Stimulated activated CD8-positive, alpha-beta memory T cell treated with anti-CD3 and anti-CD28 coated beads, Interleukin-12 subunit alpha, Interleukin-12 subunit beta, amount 100 ng/mL, for 1 hour (primary cell): ENCODE measurements around the gene ZBTB48.
"Not testable (repeated sequence)": the region's sequence is repeated elsewhere in the genome, so short reads cannot be mapped to it uniquely, and the experiment has no call there.

Experiments used
- DNase-seq: peaks from one replicate; pipeline ENCODE4 v3.0.0-alpha.2; 2020; ENCODE audit warnings: low read depth

The ZBTB48 gene

DNA sequence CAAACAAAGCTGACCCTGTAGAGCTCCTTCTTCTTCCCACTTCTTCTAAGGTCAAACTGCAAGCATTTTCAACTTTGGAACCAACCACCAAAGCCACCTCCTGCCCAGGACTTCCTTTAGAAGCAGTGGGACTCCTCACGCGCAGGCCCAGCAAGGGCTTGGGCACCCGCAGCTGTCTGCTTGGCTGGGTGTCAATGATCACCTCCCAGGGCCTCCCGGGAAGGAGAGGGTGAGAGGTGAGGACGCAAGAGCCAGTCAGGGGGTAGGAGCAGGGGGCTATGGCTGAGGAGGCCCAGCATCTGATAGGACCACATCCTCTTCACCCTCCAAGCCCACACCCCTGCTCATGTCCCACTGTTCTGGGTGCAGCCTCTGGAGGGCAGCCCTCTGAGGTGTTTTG lies 12.6 kb downstream of the ZBTB48 start:
- DNase-seq: no peak

DNA sequence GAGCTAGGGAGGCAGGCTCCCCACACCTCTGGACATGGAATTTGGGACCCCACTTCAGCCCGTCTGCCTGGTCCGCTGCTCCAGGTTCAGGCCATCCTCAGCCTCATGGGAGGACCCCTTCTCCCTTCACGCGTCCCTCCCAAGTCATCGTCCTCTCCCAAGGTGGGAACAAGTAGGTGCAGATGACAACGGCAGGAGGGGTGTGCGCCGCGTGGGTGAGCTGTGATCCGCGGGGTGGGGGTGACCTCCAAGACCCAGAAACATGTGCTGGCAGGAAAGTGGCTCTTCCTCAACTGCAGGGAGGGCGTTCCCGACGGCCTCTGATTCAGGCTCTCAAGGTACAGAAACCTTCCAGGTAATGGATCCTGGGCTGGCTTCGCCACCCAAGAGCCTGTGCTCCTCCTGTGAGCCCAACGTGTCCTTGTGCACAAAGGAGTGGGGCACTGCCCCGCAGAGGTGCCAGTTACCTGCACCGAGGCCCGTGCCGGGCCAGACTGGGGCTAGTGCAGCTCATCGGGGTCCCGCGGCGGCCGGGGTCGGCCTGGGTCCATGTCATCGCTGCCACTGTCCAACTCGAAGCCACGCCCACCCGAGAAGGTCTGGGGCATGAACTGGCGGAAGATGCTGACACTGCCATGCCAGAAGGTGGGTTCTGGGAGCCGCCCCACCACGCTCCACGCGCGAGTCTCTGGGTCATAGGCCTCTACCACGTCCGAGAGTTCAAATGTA lies 13.2 kb downstream of the ZBTB48 start:
- no peak for DNase-seq

DNA sequence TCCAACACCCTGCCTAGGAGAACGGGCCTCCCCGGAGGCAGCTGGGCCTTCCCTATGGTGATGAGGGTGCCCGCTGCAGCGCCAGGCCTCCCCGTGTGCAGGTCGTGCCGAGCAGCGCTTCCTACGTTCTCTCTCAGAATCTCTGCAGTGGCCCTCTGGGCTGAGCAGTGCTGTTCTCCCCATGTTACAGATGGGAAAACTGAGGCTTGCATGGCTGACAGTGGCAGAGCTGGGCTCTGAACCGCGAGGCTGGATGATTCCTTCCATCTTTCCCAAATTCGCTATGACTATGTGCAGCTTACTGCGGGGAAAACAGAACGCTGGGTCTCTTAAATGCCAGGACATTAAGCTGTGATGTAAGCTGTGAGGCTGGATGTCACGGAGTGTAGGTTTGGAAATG lies 14.0 kb downstream of the ZBTB48 start:
- no peak for DNase-seq

DNA sequence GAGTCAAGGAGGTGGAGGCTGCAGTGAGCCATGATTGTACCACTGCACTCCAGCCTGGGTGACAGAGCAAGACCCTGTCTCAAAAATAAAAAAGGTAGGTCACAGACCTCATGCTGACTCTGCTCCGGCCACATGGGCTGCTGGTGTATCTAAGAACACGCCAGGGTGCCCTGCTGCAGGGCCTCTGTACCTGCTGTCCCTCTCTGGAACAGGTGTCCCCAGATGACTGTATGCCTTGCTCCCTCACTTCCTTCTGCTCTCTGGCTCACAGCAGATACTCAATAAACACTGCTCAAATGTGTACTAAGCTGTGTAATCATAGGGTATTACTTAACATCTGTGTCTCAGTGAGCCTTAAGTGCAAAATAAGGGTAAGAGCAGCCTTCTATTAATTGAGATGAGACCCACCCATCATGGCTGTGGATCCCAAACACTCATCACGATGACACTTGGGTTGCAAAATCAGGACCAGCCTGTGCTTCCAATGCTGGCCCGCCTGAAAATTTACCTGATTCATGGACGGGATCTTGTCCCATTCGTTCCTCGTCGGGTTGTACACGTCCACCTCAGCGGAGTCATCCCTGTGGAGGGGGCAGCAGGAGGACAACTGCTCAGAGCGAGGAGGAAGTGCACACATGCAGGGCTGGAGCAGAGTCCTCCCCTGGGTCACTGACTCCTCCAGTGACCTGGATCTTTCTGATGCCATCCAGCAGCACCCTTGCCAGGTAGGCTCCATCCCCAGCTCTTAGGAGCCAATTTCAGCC lies 15.4 kb downstream of the ZBTB48 start:
- no peak for DNase-seq

DNA sequence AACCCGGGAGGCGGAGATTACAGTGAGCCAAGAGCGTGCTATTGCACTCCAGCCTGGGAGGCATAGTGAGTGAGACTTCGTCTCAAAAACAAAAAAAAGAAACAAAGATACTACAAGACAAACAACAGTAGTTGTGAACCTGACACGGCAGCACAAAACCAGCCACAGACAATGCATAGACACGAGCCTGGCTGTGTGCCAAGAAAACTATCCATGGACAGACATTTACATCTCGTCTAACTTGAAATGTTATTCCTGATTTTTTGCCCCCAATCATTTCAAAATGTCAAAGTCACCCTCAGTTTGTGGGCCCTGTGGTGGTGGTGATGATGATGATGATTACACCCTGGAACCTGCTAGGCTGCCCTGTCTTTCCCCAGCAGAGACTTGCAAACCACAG lies 16.6 kb downstream of the ZBTB48 start:
- DNase-seq: no peak

DNA sequence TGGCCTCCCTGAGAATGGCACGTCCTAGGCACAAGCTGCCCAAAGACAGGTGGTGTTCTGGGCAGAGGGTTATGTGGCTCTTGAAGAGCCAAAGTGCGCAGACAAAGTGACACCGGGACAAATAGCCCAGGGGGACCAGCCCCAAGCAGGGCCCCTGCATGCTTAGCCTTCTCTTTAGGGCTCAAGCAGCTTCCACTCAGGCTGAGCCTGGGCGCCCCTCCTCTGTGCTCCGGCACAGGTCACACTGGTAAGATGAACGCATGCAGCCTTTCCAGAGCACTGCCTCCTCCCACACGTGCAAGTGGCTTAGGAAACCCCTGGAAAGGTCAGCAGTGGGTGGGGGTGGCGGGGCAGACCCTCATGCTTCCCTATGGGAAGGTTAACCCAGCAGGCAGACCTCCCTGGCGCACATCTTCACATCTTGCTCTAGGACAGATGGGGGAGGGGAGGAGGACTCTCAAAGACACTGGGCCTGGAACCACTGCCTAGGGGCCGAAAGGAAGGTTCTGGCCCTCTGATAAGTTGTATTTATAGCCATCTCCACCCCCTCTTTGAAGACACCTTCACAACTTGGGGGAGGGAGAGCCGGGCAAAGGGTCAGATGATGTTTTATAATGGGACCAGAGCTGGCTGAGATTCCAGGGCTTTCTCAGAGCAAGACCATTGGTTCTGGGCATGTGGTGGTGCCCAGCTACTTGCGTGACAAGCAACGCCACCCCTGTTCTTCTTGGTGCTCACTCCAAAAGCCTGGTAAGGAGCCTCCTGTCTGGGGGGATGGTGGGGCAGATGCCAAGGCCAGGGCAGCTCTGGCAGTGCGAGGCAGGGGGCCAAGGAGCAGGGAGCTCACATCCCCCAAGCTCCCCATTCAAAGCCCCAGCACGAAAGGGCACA lies 17.3 kb downstream of the ZBTB48 start:
- no peak for DNase-seq

DNA sequence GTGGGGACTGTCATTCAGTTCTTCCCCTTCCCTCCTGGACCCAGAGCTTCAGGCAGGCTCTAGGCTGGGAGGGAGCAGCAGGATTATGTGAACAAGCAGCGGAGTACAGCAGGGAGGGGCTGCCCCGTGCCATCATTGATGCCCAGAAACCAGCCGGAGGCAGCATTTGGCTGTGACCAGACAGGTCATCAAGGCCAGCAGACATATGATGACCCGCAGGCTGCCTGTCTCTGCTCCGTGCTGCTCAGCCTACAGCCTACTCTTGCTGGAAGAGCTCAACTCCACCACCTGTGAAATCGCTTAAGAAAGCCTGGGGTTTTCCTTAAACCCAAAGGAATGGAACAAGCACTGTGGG lies 18.0 kb downstream of the ZBTB48 start:
- no peak for DNase-seq

DNA sequence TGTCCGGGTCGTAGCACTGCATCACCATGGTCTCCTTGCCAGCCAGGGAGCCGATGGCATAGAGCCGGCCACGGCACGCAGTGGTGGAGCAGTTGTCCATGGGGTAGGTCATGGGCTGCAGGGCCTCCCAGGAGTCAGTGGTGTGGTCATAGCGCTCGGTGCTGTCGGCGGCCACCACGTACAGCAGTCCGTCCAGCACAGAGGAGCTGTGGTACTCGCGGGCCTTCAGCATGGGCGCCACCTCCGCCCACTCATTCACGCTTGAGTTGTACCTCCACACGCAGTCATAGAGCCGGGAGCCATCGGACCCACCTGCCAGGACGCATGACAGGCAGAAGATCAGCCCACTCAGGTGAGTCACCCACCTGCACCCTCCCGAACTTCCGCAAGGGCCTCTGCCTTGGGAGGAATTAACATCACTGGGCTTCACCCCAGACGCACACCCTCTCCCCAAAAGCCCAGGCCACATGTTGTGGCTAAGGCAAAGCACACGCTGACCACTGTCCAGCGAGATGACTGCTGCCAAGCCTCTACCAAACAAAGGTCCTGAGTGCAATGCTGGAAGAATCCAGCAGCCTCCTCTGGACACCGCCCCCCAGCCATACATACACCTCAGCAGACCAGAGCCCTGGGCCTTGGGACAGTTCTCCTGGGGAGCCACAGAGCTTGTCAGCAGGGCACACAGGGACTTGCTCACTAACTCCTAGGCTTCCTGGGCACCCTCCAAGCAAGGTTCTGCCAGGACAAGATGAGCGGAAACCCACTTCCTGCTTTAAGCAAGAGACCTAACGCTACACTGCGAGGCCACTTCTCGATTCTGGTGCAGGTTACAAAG lies 19.6 kb downstream of the ZBTB48 start:
- peak; percentile 45 for DNase-seq

DNA sequence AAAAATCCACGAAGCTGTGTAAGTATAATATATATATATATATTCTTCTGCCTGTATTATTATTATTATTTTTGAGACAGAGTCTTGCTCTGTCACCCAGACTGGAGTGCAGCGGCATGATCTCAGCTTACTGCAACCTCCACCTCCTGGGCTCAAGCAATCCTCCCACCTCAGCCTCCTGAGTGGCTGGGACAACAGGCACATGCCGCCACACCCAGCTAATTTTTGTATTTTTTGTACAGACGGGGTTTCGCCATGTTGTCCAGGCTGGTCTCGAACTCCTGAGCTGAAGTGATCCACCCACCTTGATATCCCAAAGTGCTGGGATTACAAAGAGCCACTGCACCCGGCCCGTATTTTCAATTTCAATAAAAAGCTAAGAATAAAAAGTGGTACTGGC lies 20.2 kb downstream of the ZBTB48 start:
- not testable (repeated sequence) for DNase-seq

DNA sequence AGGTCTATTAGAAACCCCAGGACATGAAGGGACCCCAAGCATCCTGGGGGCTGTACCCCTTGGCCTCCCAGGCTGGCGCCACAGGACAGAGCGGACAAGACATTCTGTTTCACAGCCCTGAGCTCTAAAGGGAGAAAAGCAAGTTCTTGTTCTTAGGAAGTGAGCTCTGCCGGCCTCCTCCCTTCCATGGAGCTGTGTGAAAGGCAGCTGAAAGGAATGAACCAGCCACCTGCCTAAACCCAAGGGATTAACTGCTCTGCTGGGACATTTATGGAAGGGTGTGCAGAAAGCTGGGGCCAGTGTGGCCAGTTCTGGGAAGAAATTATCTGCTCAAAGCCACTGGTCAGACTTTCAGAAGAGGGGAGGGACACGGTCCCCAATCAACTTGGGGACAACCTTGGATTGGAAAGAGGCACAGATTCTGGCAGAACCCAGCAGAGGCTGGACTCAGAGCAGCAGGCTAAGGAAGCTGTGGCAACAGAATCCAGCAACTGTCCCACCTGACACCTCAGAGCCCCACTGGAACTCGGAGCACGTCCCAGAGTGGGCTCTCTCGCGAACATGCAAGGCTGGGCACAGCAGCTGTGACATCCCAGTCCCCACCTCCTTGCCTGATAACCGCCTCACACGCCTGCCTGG lies 20.7 kb downstream of the ZBTB48 start:
- DNase-seq: no peak

DNA sequence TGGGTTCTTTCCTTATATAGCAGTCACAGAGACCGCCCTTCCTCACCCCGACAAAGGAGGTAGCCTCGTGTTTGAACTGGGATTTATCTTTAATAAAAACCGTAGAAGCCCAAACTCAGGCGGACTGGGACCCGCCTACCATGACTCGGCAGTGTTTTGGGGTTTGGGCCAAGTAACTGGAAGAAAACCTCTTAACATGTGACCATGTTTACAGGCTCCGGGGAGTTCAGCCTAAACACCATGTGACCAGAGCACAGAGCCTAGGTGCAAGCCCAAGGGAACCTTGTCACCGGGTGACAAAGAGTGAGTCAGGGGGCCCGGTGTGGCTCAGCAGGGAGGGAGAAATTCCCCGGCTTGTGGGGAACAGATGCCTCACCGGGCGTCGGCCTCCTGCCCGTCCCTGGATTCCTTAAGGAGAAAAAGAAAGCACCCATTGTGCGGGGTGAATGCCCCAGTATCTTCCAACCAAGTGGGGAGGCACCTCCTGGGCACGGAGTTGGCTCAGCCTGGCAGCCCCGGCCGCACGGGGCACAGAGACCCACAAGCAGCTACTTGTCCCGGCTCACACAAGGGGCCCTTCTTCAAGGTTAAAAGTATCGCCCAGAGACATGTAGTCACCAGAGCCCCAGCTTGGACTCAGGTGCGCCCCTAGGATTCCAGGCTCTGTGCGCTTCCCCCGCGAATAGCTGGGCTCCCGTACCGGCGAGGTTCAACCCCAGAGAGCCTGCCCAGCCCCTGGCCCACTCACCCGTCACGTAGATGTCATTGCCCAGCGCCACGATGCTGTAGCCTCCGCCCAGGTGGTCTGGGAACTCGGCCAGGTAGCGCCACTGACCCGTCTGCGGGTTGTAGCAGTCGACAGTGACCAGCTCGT lies 21.5 kb downstream of the ZBTB48 start:
- DNase-seq: peak; percentile 62

DNA sequence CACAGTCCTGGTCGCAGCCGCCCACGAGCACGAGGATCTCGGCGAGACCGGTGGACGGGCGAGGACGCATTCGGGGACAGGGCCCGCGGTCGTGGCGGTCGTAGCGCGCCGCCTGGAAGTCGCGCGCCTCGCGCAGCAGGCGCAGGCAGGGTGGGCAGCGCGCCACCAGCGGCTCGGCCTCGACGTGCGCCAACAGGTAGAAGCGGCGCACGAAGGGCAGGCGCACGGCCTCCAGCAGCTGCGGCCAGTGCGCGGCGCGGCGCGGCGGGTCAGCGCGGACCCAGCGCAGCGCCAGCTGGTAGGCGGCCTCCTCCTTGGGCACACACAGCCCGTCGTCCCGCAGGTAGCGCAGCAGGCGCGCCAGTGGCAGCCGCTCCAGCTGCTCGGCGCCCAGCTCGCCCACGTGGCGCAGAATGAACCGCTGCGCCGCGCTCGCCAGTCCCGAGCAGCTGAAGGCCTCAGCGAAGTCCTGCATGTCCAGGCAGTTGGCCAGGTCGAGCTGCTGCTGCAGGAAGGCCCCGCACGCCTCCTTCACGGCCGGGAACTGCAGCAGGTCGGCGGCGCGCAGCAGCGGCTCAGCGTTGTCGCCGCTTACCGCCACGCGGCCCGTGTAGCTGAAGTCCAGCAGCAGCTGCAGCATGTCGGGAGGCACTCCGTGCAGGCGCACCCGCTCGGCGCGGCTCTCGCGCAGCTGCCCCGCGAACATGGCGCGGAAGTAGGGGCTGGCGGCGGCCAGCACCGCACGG lies 22.3 kb downstream of the ZBTB48 start:
- no peak for DNase-seq

DNA sequence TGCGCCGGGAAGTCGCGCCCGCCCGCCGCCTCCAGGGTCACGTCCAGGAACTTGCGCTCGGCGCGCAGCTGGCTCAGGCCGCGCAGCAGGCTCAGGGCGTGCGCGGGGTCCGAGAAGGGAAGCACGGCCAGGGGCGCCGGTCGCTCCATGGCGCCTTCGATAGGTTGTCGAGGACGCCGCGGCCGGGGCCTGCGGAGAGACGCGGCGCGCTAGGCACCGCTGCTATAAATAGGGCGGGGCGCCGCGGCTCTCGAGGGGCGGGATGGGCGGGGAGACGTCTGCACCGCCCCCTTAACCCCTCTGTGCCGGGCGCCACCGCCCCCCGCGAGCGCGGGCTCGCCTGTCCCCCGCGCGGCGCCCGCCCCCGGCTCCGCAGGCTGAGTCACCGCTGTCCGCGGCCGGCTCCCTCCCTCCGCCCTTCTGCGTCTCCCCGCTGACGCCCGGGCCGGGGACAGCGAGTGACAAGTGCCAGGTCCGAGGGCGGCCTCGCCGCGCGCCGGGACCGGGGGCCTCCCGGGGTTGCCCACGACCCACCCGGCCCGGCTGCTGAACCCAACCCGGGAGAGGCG lies 23.0 kb downstream of the ZBTB48 start, which contains the start of gene KLHL21:
Gene KLHL21 (minus strand): TSS at position 201 of the 569 bp plus-strand sequence. CDS start 52 bp downstream, at position 149.
- DNase-seq: peak; percentile 81

DNA sequence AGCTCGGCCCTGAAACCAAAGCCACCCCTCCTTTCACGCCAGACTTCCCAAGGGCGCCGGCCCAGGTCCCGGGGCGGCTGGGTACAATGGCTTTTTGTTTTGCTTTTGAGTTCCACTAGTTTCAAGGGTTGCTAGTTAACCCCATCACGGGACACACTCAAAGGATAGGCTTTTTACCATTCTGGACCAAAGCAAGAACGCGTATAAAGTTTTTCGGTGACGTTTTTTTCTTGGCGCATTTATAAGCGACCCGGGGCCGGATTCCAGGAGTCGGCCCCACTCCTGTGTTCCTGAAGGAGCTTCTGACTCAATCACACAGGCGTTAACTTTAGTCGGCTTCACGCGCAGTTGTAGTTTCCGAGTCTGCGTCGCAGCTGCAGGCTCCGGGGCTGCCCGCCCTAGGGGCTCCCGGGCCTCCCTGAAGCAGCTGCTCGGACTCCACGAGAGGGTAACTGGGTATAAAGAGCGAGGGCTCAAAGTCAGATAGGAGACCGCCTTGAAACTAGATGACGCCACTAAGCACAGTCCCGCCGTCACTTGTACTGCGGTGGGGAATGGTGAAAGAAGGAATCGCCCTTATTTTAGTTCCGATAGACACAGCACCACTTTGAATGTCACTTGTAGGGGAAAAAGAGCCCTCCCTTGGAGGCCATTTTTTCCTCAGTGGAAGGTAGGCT lies 23.6 kb downstream of the ZBTB48 start:
- no peak for DNase-seq

DNA sequence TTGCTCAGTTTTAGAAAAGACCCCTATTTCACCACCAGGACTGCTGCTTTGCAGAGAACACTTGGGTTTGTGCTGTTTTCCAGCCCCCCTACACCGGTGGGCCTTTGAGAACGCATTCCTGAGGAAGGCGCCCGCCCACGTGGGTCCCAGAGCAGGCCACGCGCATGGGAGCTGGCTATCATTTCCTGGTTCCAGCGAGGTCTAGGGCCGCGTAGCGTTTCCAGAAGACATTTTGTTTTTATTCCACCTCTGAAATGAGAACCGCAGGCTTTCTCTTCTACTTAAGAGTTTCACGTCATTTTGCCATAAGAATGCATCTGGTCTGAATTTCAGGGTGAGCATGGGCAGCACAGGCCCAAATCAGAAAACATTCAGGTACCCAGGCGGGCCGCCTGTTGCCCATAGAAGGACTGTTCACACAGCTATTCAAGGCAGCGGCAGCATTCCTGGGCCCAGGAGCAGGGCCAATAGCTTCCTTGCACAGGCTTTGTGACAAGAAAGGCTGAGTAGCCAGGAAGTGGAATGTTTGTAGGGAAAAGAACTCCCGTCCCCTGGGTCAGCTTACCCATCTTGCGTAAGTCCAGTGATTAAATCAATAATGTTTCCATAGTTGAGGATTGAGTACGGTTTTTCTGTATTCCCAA lies 24.2 kb downstream of the ZBTB48 start:
- no peak for DNase-seq

DNA sequence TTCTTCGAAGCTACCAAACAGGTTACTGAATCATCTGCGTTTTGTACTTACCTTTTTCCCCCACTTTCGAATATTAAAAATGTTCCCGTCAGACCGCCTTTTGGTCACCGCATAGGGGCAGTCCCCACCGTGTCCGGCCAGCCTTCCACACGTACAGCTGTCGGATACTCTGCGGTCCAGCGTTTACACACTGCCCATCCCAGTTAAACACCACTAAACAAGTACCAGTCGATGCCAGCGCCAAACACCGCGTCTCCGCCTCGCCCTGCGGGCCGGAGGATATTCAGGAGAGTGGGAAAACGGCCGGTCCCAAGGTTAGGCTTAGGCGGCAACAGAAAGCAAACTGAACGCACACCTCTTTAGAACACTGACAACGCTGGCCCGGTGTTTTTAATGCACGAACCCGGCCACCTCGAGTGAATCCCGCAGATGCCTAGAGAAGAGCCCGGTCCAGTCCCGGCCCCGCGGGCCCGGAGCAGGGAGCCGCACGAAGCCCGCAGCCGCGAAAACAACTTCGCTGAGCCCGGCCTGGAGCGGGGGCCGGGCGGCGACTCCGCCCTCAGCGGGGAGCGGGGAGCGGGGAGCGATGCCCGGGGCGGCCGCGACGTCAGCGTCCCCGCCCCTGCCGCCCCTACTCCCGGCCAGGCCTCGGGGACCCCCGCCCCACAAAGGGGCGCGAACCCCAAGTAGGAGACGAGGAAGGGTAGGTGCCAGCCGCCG lies 33.0 kb downstream of the ZBTB48 start:
- DNase-seq: no peak

DNA sequence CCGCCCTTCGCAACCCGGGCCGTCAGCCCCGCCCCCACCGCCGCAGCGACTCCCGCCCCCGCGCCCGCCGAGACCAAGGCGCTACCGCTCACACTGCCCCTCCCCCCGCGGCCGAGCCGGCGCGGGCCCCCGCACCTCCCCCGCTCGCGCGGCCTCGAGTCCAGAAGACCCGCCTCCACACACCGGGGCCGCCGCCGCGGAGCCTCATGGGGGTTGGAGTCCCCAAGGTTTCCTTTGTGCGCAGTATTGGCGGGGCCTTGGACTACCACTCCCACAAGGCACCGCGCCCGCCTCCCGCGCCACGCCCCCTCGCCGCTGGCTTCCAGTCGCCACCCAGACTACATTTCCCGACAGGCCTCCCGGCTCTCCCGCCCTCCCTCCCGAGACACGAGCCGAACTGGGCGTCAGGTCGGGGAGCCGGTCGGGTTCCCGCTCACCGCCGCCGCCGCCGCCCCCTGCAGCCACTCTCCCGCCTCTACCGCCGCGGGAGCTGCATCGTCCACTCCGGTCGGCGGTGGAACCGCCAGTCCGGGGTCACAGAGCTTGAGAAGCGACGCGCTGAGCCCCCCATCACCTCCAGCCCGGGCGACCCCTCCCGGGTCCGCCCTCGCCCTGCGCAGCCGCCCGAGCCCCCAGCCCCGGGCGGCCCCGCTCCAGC lies 33.7 kb downstream of the ZBTB48 start, which contains the start of gene PHF13:
Gene PHF13 (plus strand): TSS at position 371 of the 658 bp plus-strand sequence. CDS start 336 bp downstream, outside the sequence.
- DNase-seq: peak; percentile 99
